SW 1271 (cell line): ENCODE data around the gene HLA-DOB.
A peak's percentile ranks its signal among the peaks of the same experiment; 100 is the strongest.

ENCODE experiments used
- DNase-seq, 2 experiments: peaks; one replicate each; lab custom pipeline; 2025; lab: John Stamatoyannopoulos, UW

The HLA-DOB gene

GRCh38 chr6:32843331-32843978 is 26.7 kb upstream of the HLA-DOB start:
- no peak for DNase-seq

- no peak for DNase-seq
Observed at GRCh38 chr6:32842690-32843089, 25.9 kb upstream of the HLA-DOB start.

GRCh38 chr6:32842021-32842650 is 25.3 kb upstream of the HLA-DOB start:
- DNase-seq, result no peak

- DNase-seq, result no peak
Observed at GRCh38 chr6:32840604-32841246, 23.9 kb upstream of the HLA-DOB start.

- DNase-seq, result no peak
Observed at GRCh38 chr6:32839356-32839755, 22.6 kb upstream of the HLA-DOB start.

- DNase-seq, result peak; percentile 64 to 92
Observed at GRCh38 chr6:32838114-32838958, 21.5 kb upstream of the HLA-DOB start, which contains the start of gene TAP2. TSS of gene TAP2 (minus strand) at chr6:32838739. CDS start at chr6:32838233, 506 bp downstream.

GRCh38 chr6:32837651-32838113 is 20.9 kb upstream of the HLA-DOB start:
- no peak for DNase-seq

GRCh38 chr6:32836873-32837272 is 20.1 kb upstream of the HLA-DOB start:
- DNase-seq, result no peak

GRCh38 chr6:32835167-32835893 is 18.5 kb upstream of the HLA-DOB start:
- no peak for DNase-seq

- no peak for DNase-seq
Observed at GRCh38 chr6:32833664-32834063, 16.9 kb upstream of the HLA-DOB start.

GRCh38 chr6:32832535-32832934 is 15.7 kb upstream of the HLA-DOB start:
- DNase-seq, result no peak

GRCh38 chr6:32830936-32831335 is 14.1 kb upstream of the HLA-DOB start:
- no peak for DNase-seq

- no peak for DNase-seq
Observed at GRCh38 chr6:32830017-32830416, 13.2 kb upstream of the HLA-DOB start.

- no peak for DNase-seq
Observed at GRCh38 chr6:32829495-32829894, 12.7 kb upstream of the HLA-DOB start.

GRCh38 chr6:32827025-32827424 is 10.2 kb upstream of the HLA-DOB start:
- no peak for DNase-seq

GRCh38 chr6:32825966-32826365 is 9.2 kb upstream of the HLA-DOB start:
- DNase-seq, result peak in 1 of 2 experiments; percentile 28

GRCh38 chr6:32819729-32820128 is 2.9 kb upstream of the HLA-DOB start:
- no peak for DNase-seq

- DNase-seq, result no peak
Observed at GRCh38 chr6:32818867-32819266, 2.1 kb upstream of the HLA-DOB start.

GRCh38 chr6:32815996-32816395 is 806 bp downstream of the HLA-DOB start:
- DNase-seq, result no peak

GRCh38 chr6:32815115-32815514 is 1.7 kb downstream of the HLA-DOB start:
- no peak for DNase-seq

- no peak for DNase-seq
Observed at GRCh38 chr6:32814145-32814544, 2.7 kb downstream of the HLA-DOB start.

GRCh38 chr6:32809171-32809570 is 7.6 kb downstream of the HLA-DOB start:
- DNase-seq, result no peak
